Right forelimb (tissue), 1 donor: ENCODE results near the gene XAF1.
"Not testable (repeated sequence)": the region's sequence is repeated elsewhere in the genome, so short reads cannot be mapped to it uniquely, and the experiment has no call there.

Source experiments
- DNase-seq: peaks from one replicate; pipeline ENCODE4 v3.0.0-alpha.2; 2018

XAF1 gene

GRCh38 chr17:6812295-6812694, 56.4 kb downstream of the XAF1 start:
- DNase-seq = no peak

GRCh38 chr17:6815775-6816174, 59.9 kb downstream of the XAF1 start:
- DNase-seq = no peak

- not testable (repeated sequence) for DNase-seq
Measured at GRCh38 chr17:6816368-6816767, 60.5 kb downstream of the XAF1 start.

- DNase-seq = no peak
Measured at GRCh38 chr17:6818938-6819337, 63.1 kb downstream of the XAF1 start.

GRCh38 chr17:6823011-6823442, 67.2 kb downstream of the XAF1 start:
- DNase-seq = no peak
